Loucy (cell line): Measurements from ENCODE around the gene CRAT.

Experiments used
- H2AFZ ChIP-seq: fragments of 200-600 bp; sonication (generic); 2 replicates; pipeline ENCODE4 v1.6.0; 2016; ENCODE audit warnings: antibody characterized with exemption, mild to moderate bottlenecking, low read length, moderate library complexity
- H3F3A ChIP-seq: fragments of 200-600 bp; 2 replicates; pipeline ENCODE4 v1.6.0; 2016; ENCODE audit warnings: antibody characterized with exemption, low read depth, mild to moderate bottlenecking
- H3K27me3 ChIP-seq: fragments of 200-600 bp; sonication (generic); 2 replicates; pipeline ENCODE4 v1.6.1; 2014; ENCODE audit warnings: low read length, mild to moderate bottlenecking; ENCODE audit not compliant: insufficient read depth, poor library complexity, severe bottlenecking
- H3K36me3 ChIP-seq: fragments of 200-600 bp; sonication (generic); 2 replicates; pipeline ENCODE4 v1.6.1; 2016; ENCODE audit warnings: low read length; ENCODE audit not compliant: insufficient read depth
- H3K4me1 ChIP-seq: fragments of 200-600 bp; sonication (generic); 2 replicates; pipeline ENCODE4 v1.5.1; 2014; ENCODE audit warnings: low read length, mild to moderate bottlenecking; ENCODE audit not compliant: insufficient read depth, poor library complexity, severe bottlenecking
- H3K4me2 ChIP-seq: fragments of 200-600 bp; sonication (generic); 2 replicates; pipeline ENCODE4 v1.6.0; 2014; ENCODE audit warnings: antibody characterized with exemption, low read length, low read depth, mild to moderate bottlenecking; ENCODE audit not compliant: poor library complexity, severe bottlenecking
- H3K4me3 ChIP-seq: fragments of 200-600 bp; sonication (generic); 2 replicates; pipeline ENCODE4 v1.5.1; 2014; ENCODE audit warnings: low read length, mild to moderate bottlenecking, mixed read lengths; ENCODE audit not compliant: poor library complexity, severe bottlenecking
- H3K79me2 ChIP-seq: fragments of 200-600 bp; sonication (generic); 2 replicates; pipeline ENCODE4 v1.6.1; 2014; ENCODE audit warnings: low read length; ENCODE audit not compliant: insufficient read depth
- H3K9ac ChIP-seq: fragments of 200-600 bp; sonication (generic); 2 replicates; pipeline ENCODE4 v1.6.0; 2014; ENCODE audit warnings: mild to moderate bottlenecking, low read depth, low read length, moderate library complexity; ENCODE audit not compliant: poor library complexity, severe bottlenecking
- H3K9me2 ChIP-seq: fragments of 200-600 bp; sonication (generic); replicated peaks from 2 replicates; pipeline ENCODE4 v1.6.1; 2016; ENCODE audit warnings: low read depth, low read length, mixed read lengths
- H3K9me3 ChIP-seq: fragments of 200-600 bp; sonication (generic); 2 replicates; pipeline ENCODE4 v1.6.1; 2014; ENCODE audit warnings: mild to moderate bottlenecking, antibody characterized with exemption, low read length, low read depth; ENCODE audit not compliant: insufficient read depth
- H4K20me1 ChIP-seq: fragments of 200-600 bp; sonication (generic); 2 replicates; pipeline ENCODE4 v1.6.0; 2014; ENCODE audit warnings: antibody characterized with exemption, low read length, mild to moderate bottlenecking; ENCODE audit not compliant: insufficient read depth, poor library complexity, severe bottlenecking
- EZH2phosphoT487 ChIP-seq: fragments of 200-600 bp; IDR thresholded peaks from 2 replicates; pipeline ENCODE4 v1.6.1; 2018; ENCODE audit warnings: antibody characterized with exemption, mild to moderate bottlenecking, moderate library complexity, borderline replicate concordance
- TF ChIP-seq, protein P1 (sequence below): fragments of 200-600 bp; sonication (generic); conservative IDR thresholded peaks from 2 replicates; pipeline ENCODE4 v1.5.1; 2014; ENCODE audit warnings: mild to moderate bottlenecking, antibody characterized with exemption, low read length

CRAT gene

DNA sequence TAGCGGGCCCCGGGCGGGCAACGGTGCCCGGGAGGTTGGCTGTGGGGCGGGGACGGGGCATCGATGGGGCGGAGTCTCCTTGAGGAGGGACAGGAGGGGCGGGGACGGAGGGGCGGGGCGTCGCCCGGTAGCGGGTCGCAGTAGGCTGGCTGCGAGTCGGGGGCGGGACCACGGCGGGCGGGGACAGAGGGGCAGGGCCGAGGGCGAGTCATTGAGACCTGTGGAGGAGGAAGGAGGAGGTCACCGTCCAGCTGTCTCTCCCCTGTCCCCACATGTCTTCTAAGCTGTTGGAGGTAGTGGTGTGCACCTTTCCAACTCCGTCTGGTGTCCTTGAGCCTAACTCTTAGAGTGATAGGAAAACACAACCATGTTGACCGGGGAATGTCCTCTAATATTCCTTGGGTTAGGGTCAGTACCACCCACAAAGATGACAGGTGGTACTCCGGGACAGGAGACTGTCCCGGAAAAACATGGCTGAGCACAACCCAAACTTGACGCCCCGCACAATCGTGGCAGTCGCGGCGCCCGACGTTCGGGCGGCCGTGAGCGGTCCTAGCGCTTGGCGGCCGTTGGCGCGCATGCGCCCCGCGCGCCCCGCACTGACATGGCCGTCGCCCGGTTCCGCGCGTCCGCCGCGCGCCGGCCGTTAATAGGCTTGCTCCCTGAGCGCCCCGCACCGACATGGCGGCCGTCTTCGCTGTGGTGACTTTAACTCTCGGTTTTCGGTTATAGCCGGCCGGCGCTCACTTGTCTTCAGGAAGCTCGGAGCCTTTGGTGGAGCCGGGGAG, at the start of gene CRAT, which contains the start of gene PTPA:
CRAT (minus strand) TSS at position 54 of the 788 bp plus-strand sequence. CDS start 284 bp downstream, outside the sequence.
PTPA (plus strand) TSS at position 676 of the 788 bp plus-strand sequence. CDS start 186 bp downstream, outside the sequence.
- no peak for TF ChIP-seq EZH2phosphoT487
- TF ChIP-seq, protein P1, sequence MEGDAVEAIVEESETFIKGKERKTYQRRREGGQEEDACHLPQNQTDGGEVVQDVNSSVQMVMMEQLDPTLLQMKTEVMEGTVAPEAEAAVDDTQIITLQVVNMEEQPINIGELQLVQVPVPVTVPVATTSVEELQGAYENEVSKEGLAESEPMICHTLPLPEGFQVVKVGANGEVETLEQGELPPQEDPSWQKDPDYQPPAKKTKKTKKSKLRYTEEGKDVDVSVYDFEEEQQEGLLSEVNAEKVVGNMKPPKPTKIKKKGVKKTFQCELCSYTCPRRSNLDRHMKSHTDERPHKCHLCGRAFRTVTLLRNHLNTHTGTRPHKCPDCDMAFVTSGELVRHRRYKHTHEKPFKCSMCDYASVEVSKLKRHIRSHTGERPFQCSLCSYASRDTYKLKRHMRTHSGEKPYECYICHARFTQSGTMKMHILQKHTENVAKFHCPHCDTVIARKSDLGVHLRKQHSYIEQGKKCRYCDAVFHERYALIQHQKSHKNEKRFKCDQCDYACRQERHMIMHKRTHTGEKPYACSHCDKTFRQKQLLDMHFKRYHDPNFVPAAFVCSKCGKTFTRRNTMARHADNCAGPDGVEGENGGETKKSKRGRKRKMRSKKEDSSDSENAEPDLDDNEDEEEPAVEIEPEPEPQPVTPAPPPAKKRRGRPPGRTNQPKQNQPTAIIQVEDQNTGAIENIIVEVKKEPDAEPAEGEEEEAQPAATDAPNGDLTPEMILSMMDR = no peak

DNA sequence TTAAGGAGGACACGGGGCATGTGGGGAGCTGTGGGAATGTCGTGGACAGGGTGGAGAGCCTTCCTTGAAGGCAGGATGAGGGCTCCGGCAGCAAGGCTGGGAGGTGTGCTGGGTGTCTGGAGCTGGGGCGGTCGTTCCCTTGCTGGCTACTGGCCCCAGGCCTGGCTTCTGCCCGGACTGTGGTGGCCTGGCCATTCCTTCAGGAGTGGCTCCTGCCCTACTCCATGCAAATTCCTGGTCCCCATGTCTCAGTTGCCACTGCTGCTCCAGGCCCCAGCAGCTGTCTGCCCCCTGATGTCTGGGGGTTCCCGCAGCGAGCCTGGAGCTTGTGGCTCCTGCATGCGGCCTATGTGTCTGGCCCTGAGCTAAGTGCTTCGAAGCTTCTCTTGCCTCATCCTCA, 45.6 kb upstream of the CRAT start:
- Histone ChIP-seq H3K4me2 (no peak overlapping the region), H3K9ac (no peak overlapping the region), H3F3A (no peaks in the 10 kb centered on the region), H3K9me2 (no peaks in the 10 kb centered on the region), H4K20me1 (no peaks in the 10 kb centered on the region), H2AFZ (no peak overlapping the region), H3K9me3 (no peaks in the 10 kb centered on the region), H3K79me2 (no peaks in the 10 kb centered on the region), H3K4me3 (no peak overlapping the region), H3K27me3 (no peaks in the 10 kb centered on the region), H3K4me1 (no peaks in the 10 kb centered on the region), H3K36me3 (no peaks in the 10 kb centered on the region)
- TF ChIP-seq, protein P1 = no peak
- TF ChIP-seq EZH2phosphoT487 = no peak

More for the DNA sequence above, at the start of gene CRAT, which contains the start of gene PTPA:
- Histone ChIP-seq H2AFZ (peak within 1 kb of the TSS; percentile 89), H3F3A (no peaks in the 10 kb centered on the region), H3K9ac (peak within 1 kb of the TSS; percentile 92), H4K20me1 (peaks cover 5% of the 10 kb centered on the region), H3K4me2 (peak within 1 kb of the TSS; percentile 85), H3K27me3 (no peaks in the 10 kb centered on the region), H3K36me3 (no peaks in the 10 kb centered on the region), H3K4me1 (peaks cover 10% of the 10 kb centered on the region), H3K9me2 (no peaks in the 10 kb centered on the region), H3K9me3 (no peaks in the 10 kb centered on the region), H3K4me3 (peak within 1 kb of the TSS; percentile 91), H3K79me2 (peaks cover 45% of the 10 kb centered on the region)

DNA sequence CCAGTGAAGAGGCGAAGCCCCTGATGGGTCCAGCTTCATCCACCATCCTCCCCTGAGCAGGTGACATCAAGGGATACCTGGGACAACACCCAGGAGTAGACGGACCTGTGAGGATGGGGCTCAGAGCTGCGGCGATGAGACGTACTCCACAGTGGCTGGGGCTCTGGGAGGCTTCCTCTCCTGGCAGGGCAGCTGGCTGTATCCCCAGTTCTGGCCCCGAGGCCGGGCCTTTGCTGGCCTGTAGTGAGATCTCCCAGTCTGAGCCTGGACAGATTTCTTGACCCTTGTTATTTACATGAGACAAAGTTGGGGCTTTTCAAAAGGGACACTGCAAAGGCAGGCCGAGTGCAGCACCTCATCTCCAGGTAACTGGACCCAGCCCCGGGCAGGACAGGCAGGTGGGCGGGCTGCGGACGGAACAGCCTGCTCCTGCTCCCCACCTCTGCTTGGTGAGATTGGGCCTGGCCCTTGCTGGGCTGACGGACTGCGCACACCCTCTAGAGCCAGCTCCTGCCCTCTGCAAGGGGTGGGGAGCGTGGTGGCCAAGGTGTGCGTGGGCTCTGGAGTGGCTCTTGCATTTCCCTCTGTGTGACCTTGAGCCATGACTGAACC, 44.4 kb upstream of the CRAT start:
- no peaks in the 10 kb centered on the region for H3K4me1 ChIP-seq
- no peak for TF ChIP-seq EZH2phosphoT487
- TF ChIP-seq, protein P1 = no peak
- H3K27me3 ChIP-seq = no peaks in the 10 kb centered on the region
- no peak overlapping the region for H3K9ac ChIP-seq
- H4K20me1 ChIP-seq = no peaks in the 10 kb centered on the region
- H3K9me2 ChIP-seq = no peaks in the 10 kb centered on the region
- no peak overlapping the region for H3K4me2 ChIP-seq
- no peaks in the 10 kb centered on the region for H3K9me3 ChIP-seq
- no peaks in the 10 kb centered on the region for H3F3A ChIP-seq
- H3K36me3 ChIP-seq = no peaks in the 10 kb centered on the region
- H3K4me3 ChIP-seq = no peak overlapping the region
- no peaks in the 10 kb centered on the region for H3K79me2 ChIP-seq
- no peak overlapping the region for H2AFZ ChIP-seq
